Colon (tissue), 2 donors: ENCODE results near the gene GOLGA6L9.
"Not testable (repeated sequence)": the region's sequence is repeated elsewhere in the genome, so short reads cannot be mapped to it uniquely, and the experiment has no call there.

ENCODE experiments used
- FAIRE-seq: peaks from 2 replicates; lab custom pipeline; 2012; peaks lifted over from hg19 to GRCh38; lab: Jason Lieb, UNC
- donor health status: control.
- donor health status: control.

The GOLGA6L9 gene

GRCh38 chr15:82468205-82468604, 38.6 kb downstream of the GOLGA6L9 start:
- not testable (repeated sequence) for FAIRE-seq

DNA sequence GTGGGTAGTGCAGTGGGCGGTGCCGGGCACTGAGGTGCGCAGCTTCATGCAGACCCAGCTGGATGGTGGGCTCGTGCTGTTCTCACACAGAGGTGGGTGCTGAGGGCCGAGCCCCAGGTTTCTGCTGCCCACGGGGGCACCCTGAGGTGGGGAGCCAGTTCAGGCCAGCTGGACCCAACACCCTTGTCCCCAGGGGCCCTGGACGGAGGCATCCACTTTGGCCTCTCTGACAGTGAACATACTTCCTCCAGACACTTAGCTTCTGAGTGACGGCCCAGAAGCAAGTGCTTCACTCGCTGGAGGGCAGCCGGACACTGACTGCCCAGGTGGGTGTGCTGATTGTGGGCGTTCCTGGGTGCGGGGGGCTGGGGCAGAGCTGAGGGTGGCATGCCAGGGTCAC, 39.8 kb downstream of the GOLGA6L9 start:
- not testable (repeated sequence) for FAIRE-seq

DNA sequence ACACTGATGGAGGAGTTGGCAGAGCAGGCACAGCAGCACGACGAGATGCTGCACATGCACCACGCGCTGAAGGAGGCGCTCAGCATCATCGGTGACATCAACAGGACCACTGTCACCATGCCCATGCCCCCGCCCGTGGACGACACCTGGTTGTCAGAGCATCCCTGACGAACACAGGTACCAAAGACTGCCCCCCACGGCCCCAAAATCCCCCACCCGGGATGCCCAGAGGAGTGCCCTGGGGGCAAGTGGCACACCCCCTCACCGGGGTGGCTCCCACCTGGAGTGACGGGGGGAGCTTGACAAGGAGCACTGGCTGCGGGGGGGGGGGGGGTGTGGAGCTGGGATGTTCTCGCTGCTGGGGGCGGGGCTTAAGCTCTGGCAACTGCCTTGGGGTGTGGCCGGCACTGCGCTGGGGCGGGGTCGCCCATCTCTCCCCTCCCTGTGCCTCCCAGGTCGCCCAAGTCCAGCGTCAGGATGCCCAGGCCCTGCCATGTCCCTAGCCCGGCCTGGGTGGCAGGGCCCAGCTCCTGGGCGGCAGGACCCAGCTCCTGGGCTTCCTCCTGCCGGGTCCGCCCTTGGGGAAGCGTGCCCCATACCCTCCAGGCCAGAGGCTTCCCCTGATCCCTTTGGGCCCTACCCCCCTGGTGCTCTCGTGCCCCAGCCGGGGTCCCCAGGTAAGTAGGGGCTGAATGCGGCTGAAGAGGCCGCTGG, 42.8 kb downstream of the GOLGA6L9 start:
- not testable (repeated sequence) for FAIRE-seq

- FAIRE-seq = not testable (repeated sequence)
Observed at GRCh38 chr15:82474596-82475325, 45.1 kb downstream of the GOLGA6L9 start.

GRCh38 chr15:82475345-82475967, 45.8 kb downstream of the GOLGA6L9 start:
- not testable (repeated sequence) for FAIRE-seq

DNA sequence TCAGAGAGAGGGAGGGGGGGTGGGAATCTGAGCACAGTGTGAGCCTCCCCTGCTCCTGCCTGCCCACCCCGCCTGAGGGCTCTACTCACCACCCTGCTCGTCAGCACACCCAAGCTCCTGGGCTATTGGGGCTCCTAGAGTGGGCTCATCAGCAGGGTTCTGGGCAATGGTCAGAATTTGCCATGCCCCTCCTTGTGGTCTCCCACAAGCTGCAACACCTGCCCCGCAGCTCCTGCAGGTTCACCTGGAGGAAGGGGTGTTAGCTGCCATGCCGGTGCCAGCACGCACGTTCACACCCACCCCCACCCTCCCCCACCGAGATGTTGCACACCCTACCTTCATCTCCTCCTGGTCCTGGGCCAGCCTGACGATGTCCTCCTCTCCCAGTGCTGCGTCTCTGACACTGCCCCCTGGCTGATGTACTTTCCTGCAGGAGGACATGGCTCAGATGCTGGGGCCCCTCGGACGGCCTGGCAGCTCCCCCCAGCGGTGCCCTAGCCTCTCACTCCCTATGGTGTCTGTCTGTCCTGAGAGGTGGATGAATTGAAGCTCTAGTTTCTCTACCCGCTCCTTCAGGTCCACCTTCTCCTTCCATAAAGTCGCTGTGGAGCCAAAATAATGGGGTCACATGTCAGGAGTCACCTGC, 47.2 kb downstream of the GOLGA6L9 start:
- FAIRE-seq = not testable (repeated sequence)

DNA sequence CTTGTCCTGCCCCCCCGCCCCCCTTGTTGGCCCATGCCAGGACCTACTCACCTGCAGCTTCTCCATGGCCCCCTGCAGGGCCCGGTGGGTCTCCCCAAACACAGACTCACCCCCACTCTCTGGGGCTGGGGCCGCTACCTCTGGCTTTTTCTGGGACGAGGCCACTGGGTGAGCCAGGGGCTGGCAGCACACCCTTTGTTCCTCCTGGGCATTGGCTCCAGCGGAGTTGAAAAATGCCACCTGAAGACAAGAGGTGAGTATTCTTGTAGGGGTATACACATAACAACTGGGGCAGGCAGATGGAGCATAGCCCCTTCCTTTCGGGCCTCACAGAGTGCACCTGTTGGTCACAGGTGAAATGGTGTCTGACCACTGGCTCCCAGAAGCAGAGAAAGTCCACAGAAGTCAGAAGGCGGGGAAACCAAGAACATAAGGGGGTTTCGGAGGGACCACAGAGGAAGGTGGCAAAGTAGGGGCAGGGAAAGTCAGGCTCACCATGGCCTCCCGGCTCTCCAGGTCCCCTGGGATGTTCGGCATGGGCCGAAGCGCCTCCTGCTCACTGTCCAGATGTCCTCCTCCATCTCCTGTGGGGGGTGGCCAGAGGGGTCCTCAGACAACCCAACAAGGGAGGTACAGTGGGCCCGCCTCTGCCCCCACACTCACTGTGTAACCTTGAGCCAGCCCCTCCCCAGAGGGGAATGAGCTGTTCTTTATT, 47.9 kb downstream of the GOLGA6L9 start:
- not testable (repeated sequence) for FAIRE-seq
